VCaP (cell line): ENCODE measurements around the gene IL17B.

Source experiments
- H3K27ac ChIP-seq: fragments of 450-650 bp; 2 replicates; pipeline ENCODE4 v1.5.1; 2017
- CTCF ChIP-seq: fragments of 450-650 bp; conservative IDR thresholded peaks from 2 replicates; pipeline ENCODE4 v1.5.1; 2017; ENCODE audit warnings: mild to moderate bottlenecking, moderate library complexity

IL17B gene

GRCh38 chr5:149407323-149408251, 28.5 kb upstream of the IL17B start:
- no peak overlapping the region for H3K27ac ChIP-seq
- TF ChIP-seq CTCF = no peak

- no peak overlapping the region for H3K27ac ChIP-seq
- no peak for TF ChIP-seq CTCF
Measured at GRCh38 chr5:149406979-149407306, 27.9 kb upstream of the IL17B start.

GRCh38 chr5:149406203-149406978, 27.3 kb upstream of the IL17B start:
- no peak for TF ChIP-seq CTCF
- H3K27ac ChIP-seq = no peak overlapping the region

- no peak overlapping the region for H3K27ac ChIP-seq
- no peak for TF ChIP-seq CTCF
Measured at GRCh38 chr5:149405550-149406202, 26.6 kb upstream of the IL17B start.

- no peak for TF ChIP-seq CTCF
- H3K27ac ChIP-seq = no peak overlapping the region
Measured at GRCh38 chr5:149404746-149405549, 25.9 kb upstream of the IL17B start.

- no peak for TF ChIP-seq CTCF
- H3K27ac ChIP-seq = no peak overlapping the region
Measured at GRCh38 chr5:149403923-149404745, 25.0 kb upstream of the IL17B start.
